HUDEP-2 (cell line): ENCODE results near the gene NYAP2.
A peak's percentile ranks its signal among the peaks of the same experiment; 100 is the strongest.

Source experiments
- DNase-seq, 76 experiments: peaks; one replicate each; lab custom pipeline; 2025; ENCODE audit not compliant: unreplicated experiment in 76 of 76; lab: John Stamatoyannopoulos, UW

The NYAP2 gene

GRCh38 chr2:225399504-225399903, at the start of gene NYAP2:
Gene NYAP2 (plus strand): TSS chr2:225399710. CDS start chr2:225408881, 9,171 bp downstream.
- no peak for DNase-seq

GRCh38 chr2:225353579-225354085, 45.9 kb upstream of the NYAP2 start:
- no peak for DNase-seq

DNA sequence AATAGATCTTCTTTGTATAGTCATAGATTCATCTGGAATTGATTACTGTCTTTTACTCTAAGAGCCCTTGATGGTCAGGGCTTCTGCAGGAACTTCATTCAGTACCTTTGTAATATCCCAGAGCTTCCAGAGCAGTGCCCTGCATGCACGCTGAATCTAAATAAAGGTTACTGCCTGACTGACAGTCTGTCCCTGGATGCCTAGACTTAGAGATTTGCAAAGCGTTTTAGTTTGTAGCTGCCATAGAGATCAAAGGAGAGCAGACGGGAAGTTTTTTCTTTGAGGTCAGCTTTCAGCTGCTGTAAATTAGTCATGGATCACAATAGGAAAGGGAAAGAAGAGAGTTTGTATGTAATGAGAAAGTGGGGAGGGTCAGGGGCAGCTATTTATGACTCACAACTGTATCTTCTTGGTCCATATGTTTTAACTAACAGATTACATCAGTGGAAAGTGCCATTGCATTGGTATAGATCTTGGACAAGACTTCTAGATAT, 45.2 kb upstream of the NYAP2 start:
- peak in 2 of 76 experiments; percentile 5 to 17 for DNase-seq

- DNase-seq, result no peak
Observed at GRCh38 chr2:225355788-225356187, 43.7 kb upstream of the NYAP2 start.

- no peak for DNase-seq
Observed at GRCh38 chr2:225366731-225367130, 32.8 kb upstream of the NYAP2 start.

DNA sequence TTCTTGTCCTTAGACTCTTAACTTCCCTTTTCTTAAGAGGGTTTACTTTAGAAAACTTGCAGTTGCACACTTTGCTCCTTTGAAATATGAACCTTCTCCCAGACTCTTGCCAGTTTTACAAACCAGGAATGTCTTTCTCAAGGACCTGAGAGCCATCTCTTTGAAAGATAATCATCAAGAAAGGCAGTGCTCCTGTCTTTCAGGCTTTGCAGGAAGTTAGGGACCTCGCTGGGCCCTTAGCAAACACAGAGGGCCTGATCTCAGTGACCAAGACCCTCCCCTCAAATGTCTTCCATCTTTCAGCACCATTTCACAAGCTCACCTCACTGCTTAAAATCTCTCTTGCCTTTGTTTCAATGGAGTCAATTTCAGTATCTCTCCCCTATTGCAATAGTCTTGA, 32.0 kb upstream of the NYAP2 start:
- no peak for DNase-seq

DNA sequence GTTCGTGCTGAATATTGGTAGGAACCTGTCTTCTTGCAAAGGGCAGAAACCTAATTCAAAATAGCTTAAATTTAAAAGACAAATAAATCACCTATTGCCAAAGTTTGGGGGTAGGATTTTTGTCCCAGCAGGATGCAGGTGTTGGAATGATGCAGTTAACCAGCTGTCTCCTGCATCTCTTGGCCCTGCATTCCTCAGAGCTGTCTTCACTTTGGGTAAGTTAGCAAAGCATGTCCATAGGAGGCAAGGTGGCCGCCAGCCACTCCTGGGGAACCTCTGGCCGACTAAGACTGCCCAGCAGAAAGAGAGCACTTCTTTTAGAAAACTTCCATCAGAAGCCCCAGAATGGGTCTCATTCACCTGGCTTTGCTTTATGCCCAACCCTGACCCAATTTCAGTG, 20.5 kb upstream of the NYAP2 start:
- DNase-seq, result no peak

DNA sequence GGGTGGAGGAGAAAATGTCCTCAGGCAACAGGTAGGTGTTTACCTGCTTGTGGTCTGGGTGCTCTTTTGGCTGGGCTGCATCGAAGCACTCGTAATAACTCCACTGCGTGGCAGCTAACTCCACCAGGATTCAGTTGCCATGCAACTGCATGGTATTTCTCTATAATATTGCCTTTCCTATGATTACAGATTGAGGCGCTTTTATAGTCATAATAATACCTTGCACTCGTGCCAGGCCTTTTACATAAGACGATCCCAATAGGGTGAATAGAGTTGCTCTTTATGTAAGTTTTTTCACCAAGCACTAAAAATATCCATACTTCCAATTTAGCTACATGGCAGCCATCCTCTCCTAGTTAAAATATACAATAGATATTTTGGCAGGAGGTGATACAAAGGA, 19.7 kb upstream of the NYAP2 start:
- DNase-seq, result no peak

GRCh38 chr2:225381609-225382008, 17.9 kb upstream of the NYAP2 start:
- DNase-seq, result no peak

DNA sequence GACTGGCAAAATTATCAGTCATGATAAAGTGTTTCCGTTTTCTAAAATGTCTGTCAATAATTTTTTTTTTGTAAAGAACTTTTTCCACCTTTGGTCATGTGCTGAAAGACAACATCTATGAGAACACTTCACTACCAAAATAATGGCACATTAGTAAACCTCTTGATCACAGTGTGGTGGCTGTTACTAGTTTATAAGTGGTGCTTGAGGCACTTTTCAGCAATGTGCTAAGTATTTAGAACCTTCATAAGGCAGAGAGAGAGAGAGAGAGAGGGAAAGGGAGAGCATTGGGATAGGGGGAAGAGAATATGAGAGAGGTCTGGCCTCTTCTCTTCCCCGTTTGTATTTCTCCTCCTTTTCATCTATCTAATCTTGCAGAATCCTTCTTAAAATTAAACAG, 1.1 kb upstream of the NYAP2 start:
- no peak for DNase-seq

DNA sequence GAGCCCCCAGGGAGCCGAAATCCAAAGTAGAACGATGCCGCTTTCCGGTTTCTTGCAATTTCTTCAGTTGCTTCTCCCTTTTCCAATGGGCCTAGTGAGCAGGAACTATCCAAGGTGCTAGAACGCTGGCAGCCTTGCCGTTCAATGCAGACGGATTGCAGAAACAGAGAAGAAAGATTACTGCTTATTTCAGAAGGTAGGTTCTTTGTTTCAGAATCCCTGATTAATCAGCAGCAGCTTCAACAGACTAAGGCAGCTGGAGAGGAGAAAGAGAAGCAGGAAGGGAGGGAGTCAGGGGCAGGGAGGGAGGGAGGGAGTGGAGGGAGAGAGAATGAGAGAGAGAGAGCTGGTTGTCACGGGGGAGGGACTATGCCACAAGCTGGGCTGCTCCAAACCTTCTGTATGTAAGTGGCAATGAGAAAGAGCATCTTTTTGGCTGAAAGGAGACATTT, 576 bp downstream of the NYAP2 start:
- peak in 17 of 76 experiments; percentile 0 to 18 (median 6) for DNase-seq

DNA sequence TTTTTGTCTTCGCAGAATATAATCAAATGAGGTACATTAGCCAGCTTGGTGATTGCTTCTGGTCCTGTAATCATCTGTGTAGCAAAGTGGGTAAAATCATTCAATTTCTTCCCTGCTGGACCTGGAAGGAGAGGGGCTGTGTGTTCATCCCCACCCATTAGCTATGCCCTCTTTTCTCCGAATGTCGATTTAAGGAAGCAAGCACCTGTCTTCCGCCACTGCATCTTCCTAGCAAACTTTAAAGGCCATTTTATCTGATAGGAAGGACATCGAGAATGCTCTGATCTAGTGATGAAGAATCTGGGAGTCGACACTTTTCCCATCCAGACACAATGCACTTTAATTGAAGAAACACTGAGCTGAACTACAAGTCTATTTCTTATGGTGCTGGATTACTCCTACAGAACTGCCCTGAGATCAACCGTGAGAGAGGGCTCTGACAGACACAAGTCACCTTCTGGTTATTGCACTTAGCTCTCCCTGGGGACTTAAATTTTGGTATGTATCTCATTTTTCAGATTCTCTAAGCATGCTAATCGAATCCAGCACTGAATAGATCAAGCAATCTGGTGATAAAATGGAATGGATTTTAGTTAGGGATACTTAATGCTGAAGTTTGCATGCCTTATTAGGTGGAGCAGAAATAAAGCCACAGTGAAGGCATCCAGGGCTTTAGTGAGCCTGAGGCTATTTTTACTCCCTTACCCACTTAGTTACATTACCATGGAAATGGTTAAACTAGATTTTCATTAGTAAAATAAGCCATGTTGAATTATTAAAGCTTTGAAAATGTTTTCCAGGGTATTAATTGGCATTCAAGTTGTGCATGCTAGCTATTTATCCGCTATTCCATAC, 1.3 kb downstream of the NYAP2 start:
- DNase-seq, result no peak

DNA sequence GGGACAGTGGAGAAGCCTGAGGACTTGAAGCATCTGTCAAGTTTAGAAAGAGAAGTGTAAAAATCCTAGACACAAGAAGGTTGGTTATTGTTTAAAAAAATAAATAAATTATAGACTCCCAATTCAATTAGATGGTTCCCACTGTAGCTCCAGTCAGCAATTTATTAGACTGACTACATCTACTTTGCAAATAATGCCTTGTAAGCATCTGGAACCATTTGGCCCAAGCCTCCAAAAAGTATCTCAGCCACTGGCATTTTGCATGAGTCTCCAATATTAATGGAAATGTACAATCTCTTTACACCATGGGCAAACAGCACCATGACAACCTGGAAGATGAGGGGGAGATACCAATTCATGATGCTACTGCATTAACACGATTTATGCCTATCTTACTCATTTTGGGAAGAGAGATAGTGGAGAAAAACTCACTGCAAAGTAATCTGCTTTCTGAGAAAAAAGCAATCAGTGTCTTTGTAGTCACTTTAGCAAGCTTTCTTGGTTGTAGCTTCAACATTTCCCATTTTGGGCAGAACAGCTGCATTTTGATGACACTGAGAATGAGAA, 2.8 kb downstream of the NYAP2 start:
- no peak for DNase-seq

DNA sequence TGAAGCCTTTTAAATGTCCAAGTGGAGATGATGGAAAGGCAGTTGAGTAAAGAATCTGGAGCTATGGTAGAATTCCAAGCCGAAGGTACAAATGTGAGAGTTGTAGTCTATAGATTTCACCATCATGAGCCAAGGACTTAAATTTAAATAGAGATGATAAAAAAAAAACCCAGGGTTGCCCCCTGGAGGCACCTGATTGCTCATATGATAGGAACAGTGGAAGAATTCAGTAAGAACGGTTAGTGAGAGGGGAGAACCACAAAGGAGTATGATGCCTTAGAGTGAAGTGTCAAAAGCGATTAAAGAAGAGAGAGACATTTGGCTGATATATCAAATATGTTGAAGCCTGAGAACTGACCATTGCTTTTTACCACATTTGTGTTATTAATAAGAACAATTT, 11.9 kb downstream of the NYAP2 start:
- no peak for DNase-seq

GRCh38 chr2:225413786-225414185, 14.3 kb downstream of the NYAP2 start:
- no peak for DNase-seq

DNA sequence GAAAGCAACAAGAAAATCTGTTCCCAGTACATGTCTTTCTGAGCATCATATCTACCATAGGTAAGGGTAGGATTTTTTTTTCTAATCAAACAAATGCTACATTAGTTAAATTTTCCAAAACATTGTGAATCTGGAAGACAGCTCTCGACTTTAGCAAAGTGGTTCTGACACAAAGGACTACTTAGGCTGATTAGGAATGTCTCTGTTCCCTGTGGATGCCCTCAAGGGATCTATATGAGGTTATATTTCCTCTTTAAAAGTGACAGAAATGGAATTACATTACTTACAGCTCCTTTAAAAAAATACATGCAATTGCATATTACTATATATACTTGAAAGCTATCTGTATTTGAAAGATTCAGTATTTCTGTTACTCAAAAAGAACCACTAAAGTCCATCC, 15.4 kb downstream of the NYAP2 start:
- DNase-seq, result no peak

DNA sequence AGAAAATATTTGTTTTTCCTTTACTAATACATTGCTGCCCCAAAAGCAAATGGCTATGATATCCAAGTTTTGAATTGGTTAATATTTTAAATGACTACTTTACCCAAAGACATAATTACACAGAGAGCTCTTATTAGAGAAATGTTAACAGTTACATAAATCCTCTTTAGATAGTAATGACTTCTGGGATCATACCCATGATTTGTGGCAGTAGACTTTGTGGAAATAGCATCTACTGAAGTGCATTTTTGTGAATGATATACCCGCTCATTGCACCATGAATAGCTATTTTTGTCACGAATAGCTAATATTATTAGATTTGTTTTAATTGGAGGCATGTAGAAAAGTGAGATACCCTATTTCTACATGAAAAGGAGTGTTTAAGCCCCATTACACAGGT, 15.8 kb downstream of the NYAP2 start:
- no peak for DNase-seq

- DNase-seq, result no peak
Observed at GRCh38 chr2:225415792-225416191, 16.3 kb downstream of the NYAP2 start.

- no peak for DNase-seq
Observed at GRCh38 chr2:225416616-225417367, 17.3 kb downstream of the NYAP2 start.

GRCh38 chr2:225419033-225419432, 19.5 kb downstream of the NYAP2 start:
- no peak for DNase-seq

DNA sequence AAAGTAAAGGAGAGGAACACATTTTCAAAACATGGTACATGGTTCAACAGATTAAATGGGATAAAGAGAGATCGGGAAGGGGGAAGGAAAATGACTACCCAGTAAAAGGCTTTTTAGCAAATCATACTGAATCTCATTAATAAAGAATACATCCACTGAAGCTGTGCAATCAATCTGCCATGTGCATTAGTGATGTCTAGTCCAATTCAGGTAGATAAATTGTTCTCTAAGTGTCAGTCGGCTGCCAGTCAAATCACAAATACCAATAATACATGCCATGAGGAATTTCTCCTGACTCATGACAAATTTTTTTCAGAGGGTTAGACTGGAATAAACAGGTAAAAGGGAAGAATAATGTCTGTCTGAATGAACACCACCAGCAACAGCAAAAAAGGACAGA, 22.6 kb downstream of the NYAP2 start:
- DNase-seq, result no peak
